A673 (cell line): ENCODE results near the gene MECR. TPM values are rescaled to one million over a fixed set of nuclear protein-coding genes. Genes with fewer than 3 reads are reported as not detected.

ENCODE experiments used
- BruUV-seq: library from RNA; stranded (reverse); fragments of 400-500 nt; replicated peaks from 2 replicates; lab custom pipeline; 2021; lab: Mats Ljungman, UMichigan
- CTCF ChIA-PET: fragments of 300-600 bp; sonication (Branson Sonifier 250); formaldehyde crosslinking; loops from one replicate; lab custom pipeline; 2022; ENCODE audit warnings: antibody characterized with exemption; lab: Charles Lee
- POLR2A ChIA-PET: fragments of 300-600 bp; sonication (Branson Sonifier 250); formaldehyde crosslinking; loops from one replicate; lab custom pipeline; 2022; ENCODE audit warnings: antibody characterized with exemption; ENCODE audit not compliant: low non-redundant PET; lab: Charles Lee
- DNase-seq: peaks from one replicate; pipeline ENCODE4 v3.0.0-alpha.2; 2015; ENCODE audit warnings: low spot score
- H3K27ac ChIP-seq: fragments of 200-600 bp; sonication (generic); 2 replicates; pipeline ENCODE4 v1.5.1; 2016; ENCODE audit warnings: mixed run types, low read depth, mild to moderate bottlenecking, mixed read lengths, antibody characterized with exemption, low read length; ENCODE audit not compliant: poor library complexity, severe bottlenecking
- H3K27me3 ChIP-seq: fragments of 200-600 bp; sonication (generic); replicated peaks from 2 replicates; pipeline ENCODE4 v1.6.1; 2017; ENCODE audit warnings: mixed run types, low read depth, mild to moderate bottlenecking, mixed read lengths, antibody characterized with exemption, low read length; ENCODE audit not compliant: insufficient read depth, poor library complexity
- H3K36me3 ChIP-seq: fragments of 200-600 bp; sonication (generic); 2 replicates; pipeline ENCODE4 v1.6.1; 2016; ENCODE audit warnings: mixed run types, mild to moderate bottlenecking, mixed read lengths, antibody characterized with exemption, low read length; ENCODE audit not compliant: insufficient read depth, poor library complexity, severe bottlenecking
- H3K4me1 ChIP-seq: fragments of 200-600 bp; sonication (generic); 2 replicates; pipeline ENCODE4 v1.6.1; 2017; ENCODE audit warnings: mixed run types, mild to moderate bottlenecking, mixed read lengths, antibody characterized with exemption, low read length; ENCODE audit not compliant: insufficient read depth, poor library complexity, severe bottlenecking
- H3K4me3 ChIP-seq: fragments of 200-600 bp; sonication (generic); 2 replicates; pipeline ENCODE4 v1.5.1; 2016; ENCODE audit warnings: low read depth, mixed run types, mild to moderate bottlenecking, mixed read lengths, low read length; ENCODE audit not compliant: poor library complexity, severe bottlenecking
- H3K9me3 ChIP-seq: fragments of 200-600 bp; sonication (generic); 2 replicates; pipeline ENCODE4 v1.6.1; 2016; ENCODE audit warnings: mixed run types, low read depth, mild to moderate bottlenecking, mixed read lengths, antibody characterized with exemption, low read length; ENCODE audit not compliant: poor library complexity, severe bottlenecking
- CTCF ChIP-seq: fragments of 300-800, 200-600 bp; sonication (generic); conservative IDR thresholded peaks from 2 replicates; pipeline ENCODE4 v1.5.1; 2017; ENCODE audit warnings: low read depth, mild to moderate bottlenecking, antibody characterized with exemption, low read length, moderate library complexity, mixed read lengths
- EZH2 ChIP-seq: fragments of 200-600 bp; sonication (generic); IDR thresholded peaks from 2 replicates; pipeline ENCODE4 v1.6.1; 2017; ENCODE audit warnings: borderline replicate concordance, low read depth, mild to moderate bottlenecking, mixed read lengths, antibody characterized with exemption, low read length; ENCODE audit not compliant: poor library complexity, severe bottlenecking
- intact Hi-C: fragments of 100-400 bp; cut with micrococcal nuclease; formaldehyde crosslinking; loops from one replicate; pipeline ENCODE4 v1.10.0; 2022; ENCODE audit not compliant: unreplicated experiment
- total RNA-seq: library from RNA; stranded (reverse); gene quantifications from 2 replicates; pipeline ENCODE4 v1.2.3, GENCODE V29; 2021

The MECR gene
- total RNA-seq, 1 experiment from 2014 or later, result 39.0 TPM

- no peak for TF ChIP-seq EZH2
- TF ChIP-seq CTCF, result no peak
- BruUV-seq, result no TSS peak
- H3K9me3 ChIP-seq, result no peaks in the 10 kb centered on the region
- ChIA-PET CTCF (no interaction called here), POLR2A (no interaction called here)
- DNase-seq, result no peak
- peak overlapping the region; percentile 56 for H3K27ac ChIP-seq
- H3K27me3 ChIP-seq, result no peaks in the 10 kb centered on the region
- H3K4me1 ChIP-seq, result peaks cover 49% of the 10 kb centered on the region
- intact Hi-C loops, result no loop called here
- H3K4me3 ChIP-seq, result no peak overlapping the region
- H3K36me3 ChIP-seq, result peaks cover 13% of the 10 kb centered on the region
Observed at GRCh38 chr1:29177022-29177705, 53.6 kb downstream of the MECR start.

- Histone ChIP-seq H3K4me3 (no peak overlapping the region), H3K9me3 (no peaks in the 10 kb centered on the region), H3K27me3 (no peaks in the 10 kb centered on the region), H3K36me3 (peaks cover 13% of the 10 kb centered on the region), H3K4me1 (peaks cover 54% of the 10 kb centered on the region), H3K27ac (peak overlapping the region; percentile 56)
- TF ChIP-seq CTCF (0 out of 2 replicates have a peak, but pooled peaks have one; percentile 22), EZH2 (no peak)
- CTCF ChIA-PET, result no interaction called here
- peak; percentile 28 for DNase-seq
- POLR2A ChIA-PET, result no interaction called here
- intact Hi-C loops, result no loop called here
- no TSS peak for BruUV-seq
Observed at GRCh38 chr1:29176576-29176975, 54.2 kb downstream of the MECR start.

GRCh38 chr1:29172415-29172939, 58.3 kb downstream of the MECR start:
- no TSS peak for BruUV-seq
- no peak for DNase-seq
- CTCF ChIA-PET, result no interaction called here

More at GRCh38 chr1:29172415-29172939, 58.3 kb downstream of the MECR start:
- H3K27me3 ChIP-seq, result no peaks in the 10 kb centered on the region
- H3K4me3 ChIP-seq, result no peak overlapping the region
- peaks cover 54% of the 10 kb centered on the region for H3K4me1 ChIP-seq
- H3K27ac ChIP-seq, result no peak overlapping the region
- intact Hi-C loops, result no loop called here
- H3K36me3 ChIP-seq, result peaks cover 26% of the 10 kb centered on the region
- no peak for TF ChIP-seq CTCF
- no peak for TF ChIP-seq EZH2
- H3K9me3 ChIP-seq, result no peaks in the 10 kb centered on the region
- POLR2A ChIA-PET, result no interaction called here
